Liver (tissue), 3 donors: ENCODE measurements around the gene CRHR2.

ENCODE experiments used
- ATF3 ChIP-seq: IDR thresholded peaks from 2 replicates; pipeline ENCODE4 v1.6.1; 2016; ENCODE audit warnings: antibody characterized with exemption
- CTCF ChIP-seq: fragments of 150-350 bp; IDR thresholded peaks from 2 replicates; pipeline ENCODE4 v1.5.1; 2017; ENCODE audit warnings: improper control_type of control experiment, low read depth, low read length; ENCODE audit not compliant: missing input control
- EGR1 ChIP-seq, 2 donors: IDR thresholded peaks; 2 replicates each; pipeline ENCODE4 v1.6.1; 2016 to 2018; ENCODE audit warnings: antibody characterized with exemption in 2 of 2, low read depth in 2 of 2
- FOXA1 ChIP-seq: IDR thresholded peaks from 2 replicates; pipeline ENCODE4 v1.6.1; 2016; ENCODE audit warnings: antibody characterized with exemption
- GABPA ChIP-seq, 2 donors: IDR thresholded peaks in 1 of 2; conservative IDR thresholded peaks in 1 of 2; 2 replicates each; pipeline ENCODE4 v1.6.1; 2016; ENCODE audit warnings: antibody characterized with exemption in 2 of 2, mild to moderate bottlenecking in 1 of 2, moderate library complexity in 1 of 2
- HNF4A ChIP-seq, 2 donors: conservative IDR thresholded peaks; 2 replicates each; pipeline ENCODE4 v1.6.1; 2016; ENCODE audit warnings: antibody characterized with exemption in 2 of 2, mild to moderate bottlenecking in 2 of 2
- JUND ChIP-seq, 2 donors: IDR thresholded peaks; 2 replicates each; pipeline ENCODE4 v1.6.1; 2016; ENCODE audit warnings: antibody characterized with exemption in 2 of 2
- MAX ChIP-seq: IDR thresholded peaks from 2 replicates; pipeline ENCODE4 v1.6.1; 2016; ENCODE audit warnings: antibody characterized with exemption
- RAD21 ChIP-seq, 2 donors: IDR thresholded peaks; 2 replicates each; pipeline ENCODE4 v1.6.1; 2016; ENCODE audit warnings: antibody characterized with exemption in 2 of 2, mild to moderate bottlenecking in 2 of 2
- SP1 ChIP-seq: IDR thresholded peaks from 2 replicates; pipeline ENCODE4 v1.6.1; 2018; ENCODE audit warnings: antibody characterized with exemption, mild to moderate bottlenecking
- TAF1 ChIP-seq: conservative IDR thresholded peaks from 2 replicates; pipeline ENCODE4 v1.6.1; 2016; ENCODE audit warnings: antibody characterized with exemption, mild to moderate bottlenecking
- YY1 ChIP-seq: IDR thresholded peaks from 2 replicates; pipeline ENCODE4 v1.6.1; 2016; ENCODE audit warnings: antibody characterized with exemption, mild to moderate bottlenecking
- TF ChIP-seq, protein P1 (sequence below): IDR thresholded peaks from 2 replicates; pipeline ENCODE4 v1.6.1; 2016; ENCODE audit warnings: antibody characterized with exemption
- TF ChIP-seq, protein P2 (sequence below): IDR thresholded peaks from 2 replicates; pipeline ENCODE4 v1.6.1; 2016; ENCODE audit warnings: antibody characterized with exemption, mild to moderate bottlenecking
- donor health status: healthy.
- donor health status: healthy.

DNA sequence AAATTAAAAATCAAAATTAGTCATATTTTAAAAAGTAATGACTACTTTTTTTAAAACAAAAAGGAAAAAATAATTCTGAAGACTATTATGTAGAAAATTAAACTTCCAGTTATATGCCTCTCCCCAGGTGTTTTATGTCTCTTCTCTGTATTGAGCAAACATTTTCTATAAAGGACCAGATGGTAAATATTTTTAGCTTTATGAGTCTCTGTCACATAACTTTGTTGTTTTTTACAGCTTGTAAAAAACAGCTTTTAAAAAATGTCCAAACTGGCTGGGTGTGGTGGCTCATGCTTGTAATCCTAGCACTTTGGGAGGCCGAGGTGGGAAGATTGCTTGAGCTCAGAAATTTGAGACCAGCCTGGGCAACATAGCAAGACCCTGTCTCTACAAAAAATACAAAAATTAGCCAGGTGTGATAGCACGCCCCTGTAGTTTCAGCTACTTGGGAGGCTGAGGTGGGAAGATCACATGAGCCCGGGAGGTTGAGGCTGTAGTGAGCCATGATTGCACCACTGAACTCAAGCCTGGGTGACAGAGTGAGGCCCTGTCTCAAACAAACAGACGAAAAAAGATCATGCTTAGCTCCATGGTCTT, 64.1 kb downstream of the CRHR2 start:
- TF ChIP-seq CTCF (no peak), EGR1 (IDR thresholded peaks at IDR 0.05; ENCODE audit: low read depth in 2 of 2) (no peak), MAX (no peak), TAF1 (no peak), HNF4A (conservative IDR thresholded peaks at IDR 0.05) (no peak), YY1 (no peak), GABPA (IDR thresholded peaks at IDR 0.05 in 1 of 2, conservative IDR thresholded peaks at IDR 0.05 in 1 of 2) (no peak), RAD21 (IDR thresholded peaks at IDR 0.05) (no peak), JUND (IDR thresholded peaks at IDR 0.05) (no peak), ATF3 (no peak), SP1 (no peak), FOXA1 (no peak)
- TF ChIP-seq, protein P1, sequence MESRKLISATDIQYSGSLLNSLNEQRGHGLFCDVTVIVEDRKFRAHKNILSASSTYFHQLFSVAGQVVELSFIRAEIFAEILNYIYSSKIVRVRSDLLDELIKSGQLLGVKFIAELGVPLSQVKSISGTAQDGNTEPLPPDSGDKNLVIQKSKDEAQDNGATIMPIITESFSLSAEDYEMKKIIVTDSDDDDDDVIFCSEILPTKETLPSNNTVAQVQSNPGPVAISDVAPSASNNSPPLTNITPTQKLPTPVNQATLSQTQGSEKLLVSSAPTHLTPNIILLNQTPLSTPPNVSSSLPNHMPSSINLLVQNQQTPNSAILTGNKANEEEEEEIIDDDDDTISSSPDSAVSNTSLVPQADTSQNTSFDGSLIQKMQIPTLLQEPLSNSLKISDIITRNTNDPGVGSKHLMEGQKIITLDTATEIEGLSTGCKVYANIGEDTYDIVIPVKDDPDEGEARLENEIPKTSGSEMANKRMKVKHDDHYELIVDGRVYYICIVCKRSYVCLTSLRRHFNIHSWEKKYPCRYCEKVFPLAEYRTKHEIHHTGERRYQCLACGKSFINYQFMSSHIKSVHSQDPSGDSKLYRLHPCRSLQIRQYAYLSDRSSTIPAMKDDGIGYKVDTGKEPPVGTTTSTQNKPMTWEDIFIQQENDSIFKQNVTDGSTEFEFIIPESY = no peak
- TF ChIP-seq, protein P2, sequence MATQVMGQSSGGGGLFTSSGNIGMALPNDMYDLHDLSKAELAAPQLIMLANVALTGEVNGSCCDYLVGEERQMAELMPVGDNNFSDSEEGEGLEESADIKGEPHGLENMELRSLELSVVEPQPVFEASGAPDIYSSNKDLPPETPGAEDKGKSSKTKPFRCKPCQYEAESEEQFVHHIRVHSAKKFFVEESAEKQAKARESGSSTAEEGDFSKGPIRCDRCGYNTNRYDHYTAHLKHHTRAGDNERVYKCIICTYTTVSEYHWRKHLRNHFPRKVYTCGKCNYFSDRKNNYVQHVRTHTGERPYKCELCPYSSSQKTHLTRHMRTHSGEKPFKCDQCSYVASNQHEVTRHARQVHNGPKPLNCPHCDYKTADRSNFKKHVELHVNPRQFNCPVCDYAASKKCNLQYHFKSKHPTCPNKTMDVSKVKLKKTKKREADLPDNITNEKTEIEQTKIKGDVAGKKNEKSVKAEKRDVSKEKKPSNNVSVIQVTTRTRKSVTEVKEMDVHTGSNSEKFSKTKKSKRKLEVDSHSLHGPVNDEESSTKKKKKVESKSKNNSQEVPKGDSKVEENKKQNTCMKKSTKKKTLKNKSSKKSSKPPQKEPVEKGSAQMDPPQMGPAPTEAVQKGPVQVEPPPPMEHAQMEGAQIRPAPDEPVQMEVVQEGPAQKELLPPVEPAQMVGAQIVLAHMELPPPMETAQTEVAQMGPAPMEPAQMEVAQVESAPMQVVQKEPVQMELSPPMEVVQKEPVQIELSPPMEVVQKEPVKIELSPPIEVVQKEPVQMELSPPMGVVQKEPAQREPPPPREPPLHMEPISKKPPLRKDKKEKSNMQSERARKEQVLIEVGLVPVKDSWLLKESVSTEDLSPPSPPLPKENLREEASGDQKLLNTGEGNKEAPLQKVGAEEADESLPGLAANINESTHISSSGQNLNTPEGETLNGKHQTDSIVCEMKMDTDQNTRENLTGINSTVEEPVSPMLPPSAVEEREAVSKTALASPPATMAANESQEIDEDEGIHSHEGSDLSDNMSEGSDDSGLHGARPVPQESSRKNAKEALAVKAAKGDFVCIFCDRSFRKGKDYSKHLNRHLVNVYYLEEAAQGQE = no peak
